Testis (tissue), 3 donors: ENCODE results near the gene CCDC200. TPM values are rescaled to one million over a fixed set of nuclear protein-coding genes. Genes with fewer than 3 reads are reported as not detected.

Source experiments
- DNase-seq: peaks from one replicate; pipeline ENCODE4 v3.0.0-alpha.2; 2019
- H3K27ac ChIP-seq, 2 donors: fragments of 200-600 bp; sonication (generic); one replicate each; pipeline ENCODE4 v1.5.1; 2019
- H3K27me3 ChIP-seq: fragments of 200-600 bp; sonication (generic); one replicate; pipeline ENCODE4 v1.5.1; 2019
- H3K36me3 ChIP-seq: fragments of 200-600 bp; sonication (generic); one replicate; pipeline ENCODE4 v1.5.1; 2017; ENCODE audit warnings: low read depth; ENCODE audit errors: missing control alignments
- H3K4me1 ChIP-seq: fragments of 200-600 bp; sonication (generic); one replicate; pipeline ENCODE4 v1.5.1; 2019
- H3K4me3 ChIP-seq, 2 donors: fragments of 200-600 bp; sonication (generic); one replicate each; pipeline ENCODE4 v1.5.1; 2017 to 2019
- H3K9me3 ChIP-seq: fragments of 200-600 bp; sonication (generic); one replicate; pipeline ENCODE4 v1.5.1; 2017
- CTCF ChIP-seq, 3 experiments: fragments of 450-650 bp in 2 of 3; fragments of 200-600 bp in 1 of 3; sonication (generic) in 1 of 3; IDR thresholded peaks; one replicate each; pipeline ENCODE4 v1.5.1; 2016 to 2019; ENCODE audit warnings: antibody characterized with exemption in 3 of 3, mild to moderate bottlenecking in 2 of 3, moderate library complexity in 1 of 3
- POLR2A ChIP-seq: fragments of 450-650 bp; IDR thresholded peaks from one replicate; pipeline ENCODE4 v1.6.1; 2017; ENCODE audit warnings: antibody characterized with exemption, mild to moderate bottlenecking, moderate library complexity
- WGBS, 2 donors: methylation state at CpG; one replicate each; pipeline ENCODE4 v1.1.5; 2018; 5-methylcytosine and 5-hydroxymethylcytosine counted together
- intact Hi-C: fragments of 100-400 bp; cut with DNase I; formaldehyde crosslinking; loops from one replicate; pipeline ENCODE4 v1.15.1; 2023; ENCODE audit warnings: low total_unique reads
- polyA plus RNA-seq: library from polyadenylated mRNA; stranded (reverse); fragments of 350-450 nt; fragmentation: Illumina TruSeq; extraction: RNeasy Lipid Tissue Mini Kit (QIAGEN cat#74804); gene quantifications from one replicate; pipeline ENCODE4 v1.2.3, GENCODE V29; 2014; ENCODE audit warnings: low read depth, low replicate concordance; ENCODE audit not compliant: insufficient read depth
- total RNA-seq, 2 donors: library from RNA; depleted of rRNA; stranded (reverse); fragments of >200 nt; gene quantifications; one replicate each; pipeline ENCODE4 v1.2.3, GENCODE V29; 2016

CCDC200 gene
- total and polyA plus RNA-seq, 3 donors from 2014 or later, result 22.6 to 147 (median 91.1) TPM

- intact Hi-C loops, result no loop called here
- Histone ChIP-seq H3K4me1 (peaks cover 5% of the 10 kb centered on the region), H3K27me3 (no peaks in the 10 kb centered on the region), H3K9me3 (no peaks in the 10 kb centered on the region), H3K27ac (no peak overlapping the region), H3K36me3 (no peaks in the 10 kb centered on the region), H3K4me3 (no peak overlapping the region)
- WGBS, 2 donors, result 89 to 96% methylated on average over 2 of the region's 2 CpGs
- no peak for DNase-seq
- TF ChIP-seq CTCF (IDR thresholded peaks at IDR 0.05), result no peak
- no peak for TF ChIP-seq POLR2A
Measured at GRCh38 chr17:43219001-43219400, 9.4 kb downstream of the CCDC200 start.

- no peaks in the 10 kb centered on the region for H3K9me3 ChIP-seq
- peaks cover 11% of the 10 kb centered on the region for H3K4me1 ChIP-seq
- no peak for DNase-seq
- TF ChIP-seq CTCF (IDR thresholded peaks at IDR 0.05) (no peak), POLR2A (no peak)
- H3K4me3 ChIP-seq, result no peak overlapping the region
- no peaks in the 10 kb centered on the region for H3K27me3 ChIP-seq
- intact Hi-C loops, result no loop called here
- WGBS, 2 donors, result 85 to 93% methylated on average over 2 of the region's 2 CpGs
- no peak overlapping the region for H3K27ac ChIP-seq
- no peaks in the 10 kb centered on the region for H3K36me3 ChIP-seq
Measured at GRCh38 chr17:43217614-43218087, 10.8 kb downstream of the CCDC200 start.

GRCh38 chr17:43216762-43217613 is 11.4 kb downstream of the CCDC200 start:
- Histone ChIP-seq H3K36me3 (no peaks in the 10 kb centered on the region), H3K9me3 (no peaks in the 10 kb centered on the region), H3K4me1 (peaks cover 17% of the 10 kb centered on the region), H3K27ac (no peak overlapping the region), H3K27me3 (no peaks in the 10 kb centered on the region), H3K4me3 (no peak overlapping the region)
- intact Hi-C loops, result no loop called here
- no peak for TF ChIP-seq CTCF (IDR thresholded peaks at IDR 0.05)
- 50% methylated on average over 3 to 4 of the region's 4 CpGs for WGBS, 2 donors
- DNase-seq, result no peak

GRCh38 chr17:43216369-43216761 is 12.1 kb downstream of the CCDC200 start:
- no peaks in the 10 kb centered on the region for H3K9me3 ChIP-seq
- no peaks in the 10 kb centered on the region for H3K27me3 ChIP-seq
- WGBS, 2 donors, result 69 to 86% methylated on average over 4 of the region's 4 CpGs
- no peak for DNase-seq
- TF ChIP-seq POLR2A, result no peak
- no peak for TF ChIP-seq CTCF (IDR thresholded peaks at IDR 0.05)
- no peaks in the 10 kb centered on the region for H3K36me3 ChIP-seq
- H3K27ac ChIP-seq, result no peak overlapping the region
- intact Hi-C loops, result no loop called here
- H3K4me1 ChIP-seq, result peaks cover 17% of the 10 kb centered on the region
- H3K4me3 ChIP-seq, result no peak overlapping the region

GRCh38 chr17:43215341-43215740 is 13.1 kb downstream of the CCDC200 start:
- H3K27ac ChIP-seq, result no peak overlapping the region
- H3K4me3 ChIP-seq, result no peak overlapping the region
- WGBS, 2 donors, result 83 to 90% methylated on average over 3 of the region's 3 CpGs
- DNase-seq, result no peak
- H3K9me3 ChIP-seq, result no peaks in the 10 kb centered on the region
- intact Hi-C loops, result no loop called here
- H3K36me3 ChIP-seq, result no peaks in the 10 kb centered on the region
- H3K4me1 ChIP-seq, result peaks cover 17% of the 10 kb centered on the region
- no peaks in the 10 kb centered on the region for H3K27me3 ChIP-seq
- TF ChIP-seq POLR2A, result no peak
- TF ChIP-seq CTCF (IDR thresholded peaks at IDR 0.05), result no peak
